B cell (primary cell): ENCODE data around the gene NCAM1. TPM values are rescaled to one million over a fixed set of nuclear protein-coding genes. Genes with fewer than 3 reads are reported as not detected.

Source experiments
- ATAC-seq: fragments of 200-7000 bp; cut with Tn5 transposase; one replicate; pipeline ENCODE4 v1.10.0; 2021; ENCODE audit warnings: low read depth, mild to moderate bottlenecking, moderate number of reproducible peaks, moderate library complexity
- CTCF ChIA-PET: fragments of 350-600 bp; sonication (Branson Sonifier 250); formaldehyde crosslinking; loops from one replicate; lab custom pipeline; 2021; ENCODE audit warnings: antibody characterized with exemption, inconsistent platforms; lab: Charles Lee
- POLR2A ChIA-PET: fragments of 350-600 bp; sonication (Branson Sonifier 250); formaldehyde crosslinking; loops from one replicate; lab custom pipeline; 2021; ENCODE audit warnings: antibody characterized with exemption; lab: Charles Lee
- DNase-seq: peaks from one replicate; pipeline ENCODE4 v3.0.0; 2013
- H2AFZ ChIP-seq: 2 replicates; pipeline ENCODE4 v1.6.1; 2012; ENCODE audit warnings: mild to moderate bottlenecking, low read depth, low read length; ENCODE audit not compliant: insufficient read depth, poor library complexity, severe bottlenecking
- H3K27ac ChIP-seq, 2 donors: 1 replicate in 1 of 2; 2 replicates in 1 of 2; pipeline ENCODE4 v1.5.1; 2012 to 2013; ENCODE audit warnings: low read length in 2 of 2, mild to moderate bottlenecking in 2 of 2, moderate library complexity in 1 of 2
- H3K27me3 ChIP-seq, 4 experiments: fragments of 200-600 bp in 1 of 4; sonication (generic) in 1 of 4; replicated peaks in 1 of 4; 1 replicate in 2 of 4; 2 replicates in 2 of 4; pipeline versions ENCODE4 v1.6.1 to v1.7.0; 2013 to 2016; ENCODE audit warnings: low read length in 3 of 4, mild to moderate bottlenecking in 2 of 4, mixed read lengths in 1 of 4, moderate library complexity in 1 of 4; ENCODE audit not compliant: insufficient read depth in 4 of 4, control insufficient read depth in 3 of 4; ENCODE audit errors: control extremely low read depth in 1 of 4
- H3K36me3 ChIP-seq, 2 experiments: replicated peaks in 1 of 2; 1 replicate in 1 of 2; 2 replicates in 1 of 2; pipeline versions ENCODE4 v1.6.1 to v1.7.1; 2013; ENCODE audit warnings: low read length in 1 of 2; ENCODE audit not compliant: insufficient read depth in 2 of 2, control insufficient read depth in 1 of 2; ENCODE audit errors: control extremely low read depth in 1 of 2, extremely low read depth in 1 of 2
- H3K4me1 ChIP-seq, 2 donors: fragments of 200-600 bp in 1 of 2; sonication (generic) in 1 of 2; 1 replicate in 1 of 2; 2 replicates in 1 of 2; pipeline versions ENCODE4 v1.5.1 to v1.6.1; 2013 to 2017; ENCODE audit warnings: low read length in 2 of 2; ENCODE audit not compliant: control insufficient read depth in 2 of 2, insufficient read depth in 2 of 2
- H3K4me2 ChIP-seq: replicated peaks from 2 replicates; pipeline ENCODE3; 2012; ENCODE audit warnings: mild to moderate bottlenecking, low read depth, low read length; ENCODE audit not compliant: poor library complexity, severe bottlenecking
- H3K4me3 ChIP-seq, 5 experiments: fragments of 200-600 bp in 1 of 5; sonication (generic) in 1 of 5; 1 replicate in 3 of 5; 2 replicates in 2 of 5; pipeline versions ENCODE4 v1.5.1 to v1.7.0; 2011 to 2016; ENCODE audit warnings: low read length in 4 of 5, mild to moderate bottlenecking in 4 of 5, low read depth in 2 of 5, control low read depth in 1 of 5, moderate library complexity in 1 of 5; ENCODE audit not compliant: insufficient read depth in 1 of 5; ENCODE audit errors: control extremely low read depth in 1 of 5, extremely low read depth in 1 of 5
- H3K79me2 ChIP-seq: fragments of 200-600 bp; sonication (generic); one replicate; pipeline ENCODE4 v1.6.0; 2016; ENCODE audit warnings: low read length; ENCODE audit not compliant: control insufficient read depth, insufficient read depth
- H3K9ac ChIP-seq: fragments of 200-600 bp; sonication (generic); 2 replicates; pipeline ENCODE4 v1.6.1; 2017; ENCODE audit warnings: mild to moderate bottlenecking, low read length, moderate library complexity
- H3K9me3 ChIP-seq, 3 donors: one replicate each; pipeline versions ENCODE4 v1.6.1 to v1.7.1; 2013; ENCODE audit warnings: low read length in 2 of 3; ENCODE audit not compliant: control insufficient read depth in 2 of 3, insufficient read depth in 1 of 3; ENCODE audit errors: control extremely low read depth in 1 of 3
- H4K20me1 ChIP-seq: 2 replicates; pipeline ENCODE4 v1.6.0; 2012; ENCODE audit warnings: mild to moderate bottlenecking, low read length; ENCODE audit not compliant: insufficient read depth, control insufficient read depth, poor library complexity, severe bottlenecking
- H3K27ac Mint-ChIP-seq: one replicate; pipeline ENCODE4 v1.8.0; 2021; ENCODE audit warnings: mixed read lengths
- H3K27me3 Mint-ChIP-seq: one replicate; pipeline ENCODE4 v1.8.0; 2021; ENCODE audit warnings: mixed read lengths
- H3K4me1 Mint-ChIP-seq: one replicate; pipeline ENCODE4 v1.8.0; 2021; ENCODE audit warnings: mixed read lengths
- H3K4me3 Mint-ChIP-seq: one replicate; pipeline ENCODE4 v1.8.0; 2021; ENCODE audit warnings: mixed read lengths
- H3K9me3 Mint-ChIP-seq: one replicate; pipeline ENCODE4 v1.8.0; 2022; ENCODE audit warnings: mixed read lengths; ENCODE audit not compliant: insufficient read depth
- EZH2 ChIP-seq: IDR thresholded peaks from 2 replicates; pipeline ENCODE4 v1.6.1; 2012; ENCODE audit warnings: borderline replicate concordance, low read depth, mild to moderate bottlenecking, moderate library complexity, low read length; ENCODE audit not compliant: insufficient read depth, poor library complexity, severe bottlenecking
- WGBS: methylation state at CpG from one replicate; pipeline ENCODE4 v1.1.5; 2013; ENCODE audit warnings: missing lambda C conversion rate; ENCODE audit not compliant: insufficient coverage; 5-methylcytosine and 5-hydroxymethylcytosine counted together
- intact Hi-C: fragments of 100-400 bp; cut with micrococcal nuclease; formaldehyde crosslinking; loops from one replicate; pipeline ENCODE4 v1.10.0; 2022
- polyA plus RNA-seq: library from polyadenylated mRNA; depleted of rRNA; stranded (reverse); fragments of >200 nt; gene quantifications from 2 replicates; pipeline ENCODE4 v1.2.3, GENCODE V29; 2012
- total RNA-seq, 2 donors: library from RNA; stranded (reverse); fragments of 120-200 nt in 1 of 2; gene quantifications; 1 replicate in 1 of 2; 2 replicates in 1 of 2; pipeline versions ENCODE4 v1.2.3 to v1.2.4, GENCODE V29; 2013 to 2022
- TF ChIP-seq, protein P1 (sequence below): fragments of 200-600 bp; IDR thresholded peaks from one replicate; pipeline ENCODE4 v1.8.0; 2022; ENCODE audit warnings: antibody characterized with exemption, mild to moderate bottlenecking

Gene NCAM1
- total and polyA plus RNA-seq, 2 donors (not counting 1 experiment from before 2014, with no cell fraction given), result 0.37 TPM; not detected in 1

DNA sequence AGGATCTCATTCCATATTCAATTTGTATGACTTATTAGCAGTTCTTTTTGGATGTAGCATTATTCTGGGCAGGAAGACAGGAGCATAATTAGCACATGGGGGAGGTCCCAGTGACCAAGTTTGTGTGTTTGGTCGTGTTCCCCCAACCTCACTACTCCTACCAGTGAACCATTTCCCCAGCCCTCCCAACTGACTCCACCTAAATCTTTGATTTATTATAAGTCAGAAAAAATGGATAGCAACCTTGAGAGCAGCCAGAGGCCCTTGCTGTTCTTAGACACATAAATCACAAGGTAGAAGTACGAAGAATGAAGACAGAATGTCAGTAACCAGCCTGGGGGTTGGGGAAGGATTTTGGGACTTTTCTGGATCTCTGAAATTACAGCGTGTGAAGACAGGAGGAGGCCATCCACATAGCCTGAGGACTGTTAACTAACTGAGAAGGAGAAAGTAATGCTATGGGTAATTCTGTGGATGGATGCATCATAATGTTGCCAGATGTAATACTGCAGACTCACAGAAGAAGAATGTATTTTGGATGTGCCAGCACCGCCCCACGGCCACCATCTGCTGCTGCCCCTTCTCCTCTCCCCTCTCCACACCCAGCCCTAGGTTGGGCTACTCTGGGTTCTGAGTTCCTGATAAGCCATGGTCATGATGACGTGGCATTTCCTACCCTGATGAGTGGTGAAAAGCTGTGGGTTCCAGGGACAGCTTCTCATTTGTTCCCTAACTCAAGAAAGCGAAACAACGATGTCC is 228.9 kb downstream of the NCAM1 start:
- ChIA-PET CTCF (no interaction called here), POLR2A (no interaction called here)
- H3K9me3 Mint-ChIP-seq, result no peaks in the 10 kb centered on the region
- Histone ChIP-seq H3K4me1 (peaks cover 0 to 6% of the 10 kb centered on the region in 2 donors), H3K36me3 (no peaks in the 10 kb centered on the region), H3K27me3 (peaks cover 0 to 13% (median 1%) of the 10 kb centered on the region in 4 experiments), H3K4me3 (no peak overlapping the region), H3K9ac (no peak overlapping the region), H3K4me2 (no peak overlapping the region), H3K79me2 (no peaks in the 10 kb centered on the region), H3K27ac (no peak overlapping the region), H3K9me3 (no peaks in the 10 kb centered on the region), H4K20me1 (no peaks in the 10 kb centered on the region), H2AFZ (no peak overlapping the region)
- intact Hi-C loops, result no loop called here
- TF ChIP-seq EZH2, result no peak
- TF ChIP-seq, protein P1, sequence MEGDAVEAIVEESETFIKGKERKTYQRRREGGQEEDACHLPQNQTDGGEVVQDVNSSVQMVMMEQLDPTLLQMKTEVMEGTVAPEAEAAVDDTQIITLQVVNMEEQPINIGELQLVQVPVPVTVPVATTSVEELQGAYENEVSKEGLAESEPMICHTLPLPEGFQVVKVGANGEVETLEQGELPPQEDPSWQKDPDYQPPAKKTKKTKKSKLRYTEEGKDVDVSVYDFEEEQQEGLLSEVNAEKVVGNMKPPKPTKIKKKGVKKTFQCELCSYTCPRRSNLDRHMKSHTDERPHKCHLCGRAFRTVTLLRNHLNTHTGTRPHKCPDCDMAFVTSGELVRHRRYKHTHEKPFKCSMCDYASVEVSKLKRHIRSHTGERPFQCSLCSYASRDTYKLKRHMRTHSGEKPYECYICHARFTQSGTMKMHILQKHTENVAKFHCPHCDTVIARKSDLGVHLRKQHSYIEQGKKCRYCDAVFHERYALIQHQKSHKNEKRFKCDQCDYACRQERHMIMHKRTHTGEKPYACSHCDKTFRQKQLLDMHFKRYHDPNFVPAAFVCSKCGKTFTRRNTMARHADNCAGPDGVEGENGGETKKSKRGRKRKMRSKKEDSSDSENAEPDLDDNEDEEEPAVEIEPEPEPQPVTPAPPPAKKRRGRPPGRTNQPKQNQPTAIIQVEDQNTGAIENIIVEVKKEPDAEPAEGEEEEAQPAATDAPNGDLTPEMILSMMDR, result no peak
- no peak for ATAC-seq
- no peak overlapping the region for H3K27ac Mint-ChIP-seq
- peaks cover 13% of the 10 kb centered on the region for H3K27me3 Mint-ChIP-seq
- H3K4me3 Mint-ChIP-seq, result no peak overlapping the region
- no peak for DNase-seq
- 95% methylated on average over 5 of the region's 8 CpGs for WGBS
- H3K4me1 Mint-ChIP-seq, result peaks cover 11% of the 10 kb centered on the region

DNA sequence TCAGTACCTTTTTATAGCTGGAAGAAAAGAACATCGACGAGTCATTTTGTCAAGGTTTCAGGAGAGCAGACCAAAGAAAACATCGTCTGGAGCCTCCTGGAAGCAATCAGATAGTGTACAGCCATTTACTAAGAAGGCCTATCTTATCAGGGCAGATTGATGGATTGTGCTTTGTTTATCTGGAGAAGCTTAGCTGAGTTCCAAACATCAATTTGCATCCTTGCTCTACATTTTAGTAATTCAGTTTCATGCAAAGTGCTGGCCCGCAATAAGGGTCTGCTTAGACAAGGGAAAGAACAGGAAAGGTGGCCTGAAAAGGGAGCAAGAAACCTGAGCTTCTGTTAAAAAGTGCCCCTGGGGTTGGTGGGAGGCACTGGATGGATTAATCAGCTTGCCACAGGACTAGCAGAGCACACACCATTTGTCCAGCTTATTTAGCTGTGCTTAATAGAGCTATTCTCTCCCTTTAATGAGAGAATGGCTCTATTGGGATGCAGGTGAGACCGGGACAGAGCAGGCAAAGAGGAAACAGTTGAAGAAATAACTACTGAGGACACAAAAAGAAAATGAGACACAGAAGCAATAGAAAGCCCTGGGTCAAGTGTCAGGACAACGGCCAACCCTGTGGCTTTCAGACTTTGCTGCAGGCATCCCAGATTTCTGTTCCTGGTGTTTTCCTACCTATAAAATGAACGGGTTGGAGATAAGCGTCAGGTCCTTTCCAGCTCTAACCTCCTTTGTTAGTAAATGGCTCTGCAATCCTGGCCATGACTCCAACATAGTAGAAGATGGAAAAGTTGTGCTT is 231.1 kb downstream of the NCAM1 start:
- no peaks in the 10 kb centered on the region for H4K20me1 ChIP-seq
- TF ChIP-seq, protein P1, result no peak
- no peak for TF ChIP-seq EZH2
- 63% methylated on average over 5 of the region's 8 CpGs for WGBS
- H3K27ac ChIP-seq, result no peak overlapping the region
- ATAC-seq (no peak), DNase-seq (no peak)
- Mint-ChIP-seq H3K27me3 (peaks cover 20% of the 10 kb centered on the region), H3K9me3 (no peaks in the 10 kb centered on the region), H3K4me3 (no peak overlapping the region), H3K4me1 (peaks cover 11% of the 10 kb centered on the region), H3K27ac (no peak overlapping the region)
- no peak overlapping the region for H3K4me2 ChIP-seq
- H3K79me2 ChIP-seq, result no peaks in the 10 kb centered on the region
- H3K4me3 ChIP-seq, result no peak overlapping the region
- ChIA-PET POLR2A (no interaction called here), CTCF (no interaction called here)
- H3K36me3 ChIP-seq, result no peaks in the 10 kb centered on the region
- no peak overlapping the region for H2AFZ ChIP-seq
- H3K9ac ChIP-seq, result no peak overlapping the region
- peaks cover 0 to 13% (median 1%) of the 10 kb centered on the region in 4 experiments for H3K27me3 ChIP-seq
- no peaks in the 10 kb centered on the region for H3K9me3 ChIP-seq
- intact Hi-C loops, result no loop called here
- H3K4me1 ChIP-seq, result peaks cover 0 to 6% of the 10 kb centered on the region in 2 donors
